Mucosa of gallbladder (tissue), 1 donor: ENCODE results near the gene ZBTB24. TPM values are rescaled to one million over a fixed set of nuclear protein-coding genes. Genes with fewer than 3 reads are reported as not detected.

Experiments
- DNase-seq: peaks from one replicate; pipeline ENCODE4 v3.0.0-alpha.2; 2020; ENCODE audit warnings: low spot score
- total RNA-seq: library from RNA; stranded (reverse); gene quantifications from one replicate; pipeline ENCODE4 v1.2.1, GENCODE V29; 2021
- donor health status: DM: no; HTN: no; CAD: no.

The ZBTB24 gene
- total RNA-seq, 1 donor from 2014 or later, result 5.3 TPM

DNA sequence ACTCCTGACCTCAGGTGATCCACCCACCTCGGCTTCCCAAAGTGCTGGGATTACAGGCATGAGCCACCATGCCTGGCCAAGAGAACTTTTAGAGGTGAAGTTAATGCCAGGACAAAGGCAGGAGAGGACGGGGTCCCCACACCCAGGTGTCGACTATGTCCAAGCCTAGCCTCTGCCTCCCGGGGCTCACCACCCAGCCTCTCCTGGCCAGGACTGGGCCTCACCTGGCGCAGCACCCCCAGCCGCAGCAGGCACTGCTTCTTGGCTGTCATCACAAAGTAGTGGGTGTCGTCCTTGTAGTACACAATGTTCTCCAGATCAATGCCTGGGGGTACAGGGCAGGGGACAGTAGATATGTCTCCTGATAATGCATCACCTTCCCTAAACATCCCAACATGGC, 31.6 kb downstream of the ZBTB24 start:
- no peak for DNase-seq

DNA sequence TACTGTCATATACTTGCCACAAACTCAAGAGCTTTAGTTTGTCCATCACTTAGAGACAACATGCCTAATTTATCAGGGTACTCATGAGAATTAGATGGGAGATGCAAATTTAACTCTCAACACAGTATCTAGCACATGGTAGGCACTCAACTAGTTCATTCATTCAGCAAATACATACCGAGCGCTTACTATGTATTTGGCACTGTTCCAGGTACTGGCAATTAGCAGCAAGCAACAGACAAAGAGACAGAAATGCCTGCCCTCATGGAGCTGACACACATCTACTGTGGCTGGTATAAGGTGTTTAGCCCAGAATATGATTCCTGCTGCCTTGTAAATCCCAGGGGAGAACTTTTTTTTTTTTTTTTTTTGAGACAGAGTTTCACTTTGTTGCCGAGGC, 32.2 kb downstream of the ZBTB24 start:
- no peak for DNase-seq

DNA sequence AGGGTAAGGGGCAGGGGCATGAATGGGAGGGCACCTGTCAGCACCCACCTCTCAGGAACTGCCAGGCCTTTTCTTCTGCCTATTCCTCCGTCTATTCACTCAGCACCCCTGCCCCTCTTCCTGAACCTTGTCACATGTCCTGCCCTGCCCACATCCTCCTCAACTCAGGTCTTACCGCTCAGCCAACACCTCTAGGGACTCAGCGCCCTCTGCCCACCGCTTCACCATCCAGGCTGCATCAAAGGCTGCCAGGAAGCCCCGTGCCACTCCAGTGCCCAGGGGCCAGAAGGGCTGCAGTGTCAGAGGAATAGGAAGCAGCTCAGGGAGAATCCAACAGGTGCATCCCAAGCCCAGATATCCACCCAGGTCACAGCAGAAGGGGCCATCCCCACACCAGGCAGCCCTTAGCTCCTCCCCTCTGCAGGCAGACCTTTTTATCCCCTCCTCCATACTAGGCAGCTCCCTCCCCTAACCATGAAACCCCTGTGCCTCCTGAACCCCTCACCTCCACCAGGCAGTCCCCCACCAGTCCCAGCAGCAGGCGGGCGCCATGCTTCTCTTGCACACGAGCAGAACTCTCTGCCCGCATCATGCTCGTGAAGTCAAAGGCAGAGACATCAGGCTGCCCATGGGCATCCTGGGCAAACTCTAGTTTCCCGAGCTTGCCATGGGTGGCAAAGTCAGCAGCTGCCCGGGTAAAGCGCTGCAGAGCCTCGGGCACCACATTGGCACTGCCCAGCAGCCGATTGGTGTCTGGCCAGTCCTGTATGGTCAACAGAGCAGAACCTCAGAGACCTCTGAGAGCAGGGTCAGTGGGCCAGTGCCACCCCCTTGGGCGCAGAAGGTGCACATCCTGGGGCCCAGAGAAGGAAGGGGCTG, 33.0 kb downstream of the ZBTB24 start:
- DNase-seq, result no peak

DNA sequence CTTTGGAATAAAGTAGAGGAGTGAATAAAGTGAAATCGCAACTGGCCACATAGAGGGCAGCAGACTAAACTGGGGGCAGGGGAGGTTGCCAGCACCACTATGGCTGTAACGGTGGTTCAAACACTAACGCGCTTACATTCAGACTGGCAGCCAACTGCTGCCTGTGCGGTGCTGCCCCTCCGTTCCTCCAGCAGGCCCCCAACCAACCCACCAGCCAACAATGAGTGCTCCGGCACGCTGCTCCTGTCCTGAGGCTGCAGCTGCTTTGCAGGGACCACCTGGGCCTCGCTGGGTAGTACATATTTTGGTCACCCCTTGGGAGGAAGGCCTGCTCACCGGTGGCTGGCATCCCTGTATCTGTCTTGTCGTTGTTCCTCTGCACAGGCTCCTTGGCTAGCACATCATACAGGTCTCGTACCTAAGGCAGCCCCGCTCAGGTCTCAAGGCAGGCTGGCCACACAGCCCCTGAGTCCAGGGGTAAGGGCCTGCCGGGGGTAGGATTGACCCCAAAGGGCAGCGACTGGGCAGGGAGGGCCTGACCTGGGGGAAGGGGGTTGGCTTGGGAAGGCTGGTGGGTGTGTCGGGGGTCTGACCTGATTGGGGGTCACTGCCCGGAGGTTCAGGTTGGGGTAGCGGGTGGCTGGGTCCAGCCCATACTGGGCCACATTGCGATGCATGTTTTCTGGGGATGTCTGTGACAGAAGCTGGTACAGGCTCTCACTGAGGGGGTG, 33.8 kb downstream of the ZBTB24 start:
- no peak for DNase-seq

DNA sequence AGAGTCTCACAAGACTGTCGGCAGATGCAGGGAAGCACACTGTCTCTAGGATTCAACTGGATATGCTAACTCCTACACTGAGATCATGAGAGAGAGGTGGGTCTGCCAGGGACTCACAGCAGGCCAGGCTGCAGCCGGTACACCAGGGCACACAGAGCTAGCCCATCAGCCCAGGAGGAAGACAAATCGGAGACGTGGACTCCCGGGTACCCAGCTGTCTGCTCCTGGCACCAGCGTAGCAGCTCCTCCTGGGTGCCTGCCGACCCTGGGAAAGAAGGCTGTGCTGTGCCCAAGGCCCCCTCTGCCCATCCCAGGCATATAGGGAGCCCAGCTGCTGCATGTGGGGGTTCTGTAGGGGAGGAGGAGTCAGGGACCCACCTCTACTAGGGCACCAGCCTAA, 34.4 kb downstream of the ZBTB24 start:
- DNase-seq, result no peak

DNA sequence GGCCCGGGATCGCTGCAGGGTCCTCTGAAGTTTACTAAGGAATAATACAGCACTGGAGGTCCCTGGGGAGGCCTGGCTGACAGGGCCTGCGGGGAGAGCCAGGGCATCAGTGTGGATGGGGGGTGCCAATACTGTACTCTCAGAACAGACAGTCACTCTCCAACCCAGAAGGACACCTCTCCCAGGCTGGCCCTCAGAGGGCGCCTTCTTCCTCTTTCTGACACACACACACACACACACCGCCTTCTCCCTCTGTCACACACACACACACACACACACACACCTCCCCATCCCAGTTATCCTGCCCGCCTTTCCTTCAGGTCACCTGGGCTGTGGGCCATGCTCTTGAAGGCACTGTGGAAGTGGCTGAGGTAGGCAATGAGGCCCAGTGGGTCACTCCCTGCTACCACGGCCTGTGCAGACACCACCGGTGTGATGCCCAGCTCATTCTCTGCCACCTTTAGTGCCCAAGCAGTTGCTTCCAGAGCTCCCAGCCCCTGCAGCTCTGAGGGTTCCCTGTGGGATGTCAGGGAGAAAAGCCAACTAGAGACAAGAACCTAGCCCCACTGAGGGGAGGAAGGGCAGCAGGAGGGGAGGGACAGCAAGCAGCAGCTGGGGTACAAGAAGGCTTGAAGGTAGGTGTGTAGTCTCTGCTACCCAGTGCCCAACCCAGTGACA, 35.0 kb downstream of the ZBTB24 start:
- DNase-seq, result no peak

DNA sequence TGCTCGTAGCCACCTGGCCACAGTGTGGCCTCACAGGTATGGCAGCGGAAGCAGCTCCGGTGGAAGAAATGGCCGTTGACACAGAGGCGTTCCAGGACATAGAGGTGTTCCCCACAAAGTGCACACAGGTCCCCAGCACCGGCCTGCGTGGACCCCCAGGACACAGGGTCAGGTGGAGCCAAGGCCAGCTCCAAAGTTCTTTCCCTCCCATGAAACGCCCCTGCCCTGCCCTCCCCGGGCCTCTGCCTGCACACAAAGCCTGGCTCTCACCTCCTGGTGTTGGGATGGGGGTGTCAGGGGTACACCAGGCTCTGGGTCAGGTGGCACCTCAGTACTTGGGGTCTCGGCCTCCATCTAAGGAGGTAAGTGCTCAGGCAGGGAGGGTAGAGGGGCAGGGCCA, 35.9 kb downstream of the ZBTB24 start:
- no peak for DNase-seq

DNA sequence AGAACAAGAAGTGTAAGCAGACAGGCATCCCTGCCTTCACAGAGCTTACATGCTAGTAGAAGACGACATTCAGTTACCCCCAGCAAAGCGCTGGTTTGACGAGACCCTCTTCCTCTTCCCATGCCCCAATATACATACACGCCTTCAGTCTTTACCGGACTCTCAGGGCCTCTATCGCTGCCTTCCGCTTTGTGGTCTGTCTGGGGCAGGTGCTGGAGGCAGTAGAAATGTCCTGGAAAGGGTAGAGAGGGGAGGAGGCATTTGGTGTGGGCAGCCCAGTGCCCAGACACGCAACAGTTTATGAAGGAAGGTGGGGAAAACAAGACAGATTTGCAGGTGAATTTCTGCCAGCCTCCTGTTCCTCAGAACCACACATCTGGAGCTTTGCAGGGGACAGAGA, 36.5 kb downstream of the ZBTB24 start:
- no peak for DNase-seq

DNA sequence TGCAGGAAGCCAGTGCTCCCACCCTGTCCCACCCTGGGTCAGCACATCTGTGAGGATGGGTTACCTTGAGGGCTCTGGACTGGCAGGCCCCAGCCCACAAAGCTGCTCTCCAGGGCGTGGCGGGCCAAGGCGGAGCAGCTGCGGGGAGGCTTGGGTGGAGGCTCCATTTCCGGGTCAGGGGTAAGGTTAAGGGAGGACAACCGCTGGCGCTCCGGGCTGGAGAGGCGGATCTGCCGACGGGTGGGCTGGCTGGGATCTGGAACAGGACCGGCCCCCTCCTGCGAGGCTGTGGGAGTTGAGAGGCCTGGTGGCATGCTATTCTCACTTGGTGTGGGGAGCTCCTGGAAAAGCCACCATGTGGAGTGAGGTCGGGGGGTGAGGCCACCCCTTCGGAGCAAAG, 36.9 kb downstream of the ZBTB24 start:
- DNase-seq, result no peak

DNA sequence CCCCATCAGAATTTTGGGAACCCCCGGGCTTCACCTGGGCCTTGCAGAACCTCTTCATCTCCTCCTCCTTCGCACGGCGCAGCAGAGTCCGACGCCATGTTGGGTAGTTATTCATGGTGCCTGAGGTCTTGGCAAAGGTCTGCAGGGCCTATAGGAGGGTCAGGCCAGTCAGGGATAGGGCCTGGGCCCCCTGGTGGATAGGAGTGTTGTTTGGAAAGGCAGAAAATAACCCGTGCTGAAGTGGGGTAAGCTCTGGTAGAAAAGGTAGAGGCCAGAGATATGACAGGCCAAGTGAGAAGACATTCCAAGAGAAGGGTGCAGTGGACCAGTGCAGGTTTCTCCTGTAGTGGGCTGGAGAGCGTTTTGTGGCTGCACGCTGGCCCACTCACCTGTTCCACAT, 37.6 kb downstream of the ZBTB24 start:
- no peak for DNase-seq

DNA sequence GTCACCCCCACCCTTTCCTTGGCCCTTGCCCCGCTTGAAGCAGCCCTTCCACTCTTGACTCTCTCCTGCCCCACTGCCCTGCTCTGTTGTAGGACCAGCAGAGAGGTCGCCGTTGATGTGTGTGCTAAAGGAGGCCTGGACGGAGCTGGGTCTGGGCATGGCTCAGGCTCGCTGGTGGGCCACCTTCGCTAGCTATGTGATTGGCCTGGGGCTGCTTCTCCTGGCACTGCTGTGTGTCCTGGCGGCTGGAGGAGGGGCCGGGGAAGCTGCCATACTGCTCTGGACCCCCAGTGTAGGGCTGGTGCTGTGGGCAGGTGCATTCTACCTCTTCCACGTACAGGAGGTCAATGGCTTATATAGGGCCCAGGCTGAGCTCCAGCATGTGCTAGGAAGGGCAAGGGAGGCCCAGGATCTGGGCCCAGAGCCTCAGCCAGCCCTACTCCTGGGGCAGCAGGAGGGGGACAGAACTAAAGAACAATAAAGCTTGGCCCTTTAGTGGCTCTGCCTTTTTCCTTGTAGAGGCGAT, 39.5 kb downstream of the ZBTB24 start:
- no peak for DNase-seq

DNA sequence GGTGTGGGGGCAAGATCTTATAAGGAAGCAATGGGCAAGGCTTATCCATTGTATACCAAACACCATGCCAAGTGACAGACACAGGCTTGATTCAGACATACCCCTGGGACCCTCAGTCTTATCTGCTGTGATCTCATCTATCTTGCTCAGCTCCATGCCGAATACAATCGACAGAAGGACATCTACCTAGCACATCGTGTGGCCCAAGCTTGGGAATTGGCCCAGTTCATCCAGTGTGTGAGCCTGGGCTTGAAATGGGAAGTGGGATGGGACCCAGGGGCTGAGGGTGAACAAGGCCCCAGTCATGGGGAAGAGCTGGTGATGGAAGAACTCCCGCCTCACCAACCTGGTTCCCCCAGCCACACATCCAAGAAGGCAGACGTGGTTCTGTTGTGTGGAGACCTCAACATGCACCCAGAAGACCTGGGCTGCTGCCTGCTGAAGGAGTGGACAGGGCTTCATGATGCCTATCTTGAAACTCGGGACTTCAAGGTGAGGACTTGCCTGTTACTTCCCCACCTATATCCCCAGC, 40.6 kb downstream of the ZBTB24 start:
- DNase-seq, result no peak

DNA sequence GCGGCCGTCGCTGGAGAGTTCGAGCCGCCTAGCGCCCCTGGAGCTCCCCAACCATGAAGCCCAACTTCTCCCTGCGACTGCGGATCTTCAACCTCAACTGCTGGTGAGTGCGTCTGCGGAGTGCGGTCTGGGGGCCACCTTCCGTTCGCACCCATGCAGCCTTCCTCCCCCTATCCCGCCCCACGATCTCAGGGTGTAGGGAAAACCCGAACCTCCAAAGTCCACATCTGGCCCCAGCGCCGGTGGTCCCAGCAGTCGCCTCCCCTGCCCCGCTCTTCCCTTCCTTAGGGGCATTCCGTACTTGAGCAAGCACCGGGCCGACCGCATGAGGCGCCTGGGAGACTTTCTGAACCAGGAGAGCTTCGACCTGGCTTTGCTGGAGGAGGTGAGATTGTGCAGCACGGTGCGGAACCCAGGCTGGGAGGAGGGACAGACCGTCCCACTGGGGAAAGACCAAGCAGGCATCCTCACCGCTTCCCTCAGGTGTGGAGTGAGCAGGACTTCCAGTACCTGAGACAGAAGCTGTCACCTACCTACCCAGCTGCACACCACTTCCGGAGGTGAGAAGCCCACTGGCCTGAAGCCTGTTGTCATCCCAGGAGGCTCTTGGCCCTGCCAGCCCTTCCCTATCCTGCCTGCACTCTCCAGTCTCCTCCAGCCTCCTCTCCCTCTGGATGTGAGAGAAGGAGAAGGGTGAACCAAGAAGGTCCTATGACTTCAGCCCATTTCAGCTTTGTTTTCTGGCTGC, 41.8 kb downstream of the ZBTB24 start:
- no peak for DNase-seq

DNA sequence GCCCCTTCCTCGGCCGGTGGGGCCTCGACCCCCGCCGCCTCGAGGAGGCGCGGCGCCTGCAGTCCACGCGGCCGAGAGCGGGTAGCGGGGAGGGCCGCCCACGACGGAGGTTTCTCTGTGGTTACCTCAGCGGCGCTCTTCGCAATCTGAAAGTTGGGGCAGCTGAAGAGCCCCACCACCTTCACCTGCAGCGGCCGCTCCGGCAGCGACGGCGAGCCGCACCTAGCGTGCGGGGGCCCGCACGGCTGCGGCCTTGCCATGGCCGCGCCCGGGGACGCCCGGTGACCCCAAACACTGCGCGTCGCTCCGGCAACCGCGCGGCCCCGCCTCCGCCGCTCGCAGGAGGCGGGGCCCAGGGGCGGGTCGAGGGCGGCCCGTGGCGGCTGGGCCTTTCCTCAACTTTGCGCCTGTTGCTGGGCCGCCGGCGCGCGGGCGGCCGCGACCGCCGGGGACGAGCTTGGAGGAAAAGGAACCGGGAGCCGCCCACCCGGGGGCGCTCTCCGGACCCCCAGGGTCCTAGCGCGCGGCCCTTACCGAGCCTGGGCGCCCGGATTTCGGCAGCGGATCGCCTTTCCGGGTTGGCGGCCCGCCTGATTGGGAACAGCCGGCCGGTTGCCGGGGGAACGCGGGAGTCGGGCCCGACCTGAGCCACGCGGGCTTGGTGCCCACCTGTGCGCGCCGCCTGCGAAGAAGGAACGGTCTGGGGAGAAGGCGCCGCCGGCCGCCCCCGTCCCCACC, 42.5 kb downstream of the ZBTB24 start, which contains the start of the genes PPIL6 and SMPD2:
Gene PPIL6 (minus strand): TSS at position 298 of the 738 bp plus-strand sequence. CDS start 38 bp downstream, at position 260.
Gene SMPD2 (plus strand): TSS at position 394 of the 738 bp plus-strand sequence. CDS start 398 bp downstream, outside the sequence.
- peak; percentile 90 for DNase-seq

DNA sequence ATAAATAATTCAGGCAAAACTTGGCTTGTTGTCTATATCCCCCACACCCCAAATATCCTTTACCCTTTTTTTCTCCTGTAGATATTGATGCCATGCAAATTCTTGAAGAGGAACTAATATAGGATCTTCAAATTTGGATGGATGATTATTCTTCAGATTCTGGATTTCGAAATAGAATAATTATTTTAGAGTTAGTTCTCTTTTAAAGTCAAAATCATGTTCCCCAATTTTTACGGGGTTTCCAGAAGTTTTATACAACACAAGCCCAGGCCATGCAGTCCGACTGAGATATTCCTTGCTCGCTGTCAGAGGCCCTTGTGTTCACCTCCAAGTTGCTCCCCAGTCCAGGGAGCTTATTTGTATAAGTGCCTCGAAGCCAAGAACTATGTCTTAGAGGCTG, 47.0 kb downstream of the ZBTB24 start:
- DNase-seq, result no peak

DNA sequence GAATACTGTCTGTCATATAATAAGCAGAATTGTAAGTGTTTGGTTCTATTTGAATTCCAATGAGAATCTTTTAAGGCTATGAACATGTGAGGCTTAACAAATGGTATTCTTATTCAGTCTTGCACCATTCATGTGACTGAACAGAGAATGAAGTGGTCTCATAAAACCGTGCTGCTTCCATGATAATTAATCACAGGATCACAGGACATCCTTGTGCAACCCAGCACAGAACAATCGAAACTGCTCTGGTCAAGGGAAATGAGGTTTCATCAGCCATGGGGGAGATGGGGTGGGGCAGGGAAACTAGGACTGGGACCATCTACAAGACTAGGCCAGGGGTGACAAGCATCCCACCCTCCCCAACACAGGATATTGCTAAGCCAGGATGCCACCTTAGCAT, 48.6 kb downstream of the ZBTB24 start:
- no peak for DNase-seq

DNA sequence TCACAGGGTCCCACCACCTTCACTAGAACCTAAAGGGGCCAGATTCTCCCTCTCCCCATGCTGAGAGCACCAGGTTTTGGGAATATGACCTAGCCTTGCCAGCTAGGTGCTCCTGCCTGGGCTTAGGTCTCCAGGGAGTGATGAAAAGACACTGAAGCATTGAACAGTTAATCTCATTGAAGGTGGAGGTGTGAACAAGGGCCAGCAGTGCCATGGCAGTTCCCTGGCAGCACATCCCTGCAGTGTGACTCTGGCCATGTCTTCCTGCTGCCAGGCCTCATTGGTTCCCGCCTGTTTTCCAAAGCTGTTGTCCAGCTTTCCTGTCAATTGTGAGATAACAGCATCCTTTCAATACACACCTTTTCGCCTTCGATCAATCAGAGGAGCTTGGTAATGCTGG, 53.5 kb downstream of the ZBTB24 start:
- DNase-seq, result no peak

DNA sequence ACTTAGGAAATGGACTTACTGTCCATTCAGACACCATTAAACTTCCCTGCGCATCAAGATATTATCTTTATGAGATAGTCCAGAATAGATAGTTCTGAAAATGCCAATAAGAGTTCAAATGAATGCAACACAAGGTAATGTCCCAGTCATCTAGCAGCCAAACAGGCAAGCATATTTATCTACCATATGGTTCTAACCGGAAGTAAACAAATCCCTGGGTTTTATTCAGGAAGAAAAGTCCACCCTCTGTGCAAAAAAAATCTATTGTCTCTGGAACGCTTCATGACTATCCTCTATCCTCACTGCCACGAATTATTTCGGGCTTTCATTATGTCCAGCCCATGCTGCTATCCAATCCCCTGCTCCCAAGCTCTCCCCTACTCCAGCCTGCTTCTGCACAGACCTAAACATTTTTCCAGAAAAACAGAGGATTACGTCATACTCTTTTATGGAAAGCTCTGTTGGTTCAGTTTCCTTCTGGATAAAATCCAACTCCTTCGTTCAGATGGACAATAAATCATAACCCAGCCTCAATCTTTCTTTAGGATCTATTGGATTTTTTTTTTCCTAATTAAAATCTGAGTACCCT, 54.0 kb downstream of the ZBTB24 start:
- DNase-seq, result no peak

DNA sequence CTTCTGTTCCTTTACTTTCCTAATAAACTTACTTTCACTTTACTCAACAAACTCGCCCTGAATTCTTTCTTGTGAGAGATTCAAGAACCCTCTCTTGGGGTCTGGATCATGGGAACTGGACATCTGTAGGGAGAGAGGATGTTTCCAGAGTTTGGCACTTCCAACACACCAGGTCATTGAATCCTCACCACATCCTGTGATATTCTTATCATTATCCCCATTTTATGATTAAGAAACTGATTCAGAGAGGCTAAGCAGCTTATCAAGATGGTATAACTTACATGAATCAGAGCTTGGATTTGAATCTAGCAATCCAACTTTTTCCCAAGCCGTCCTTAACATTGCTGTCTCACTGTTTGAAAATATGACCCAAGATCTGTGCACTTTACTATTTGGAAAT, 58.1 kb downstream of the ZBTB24 start:
- DNase-seq, result no peak

DNA sequence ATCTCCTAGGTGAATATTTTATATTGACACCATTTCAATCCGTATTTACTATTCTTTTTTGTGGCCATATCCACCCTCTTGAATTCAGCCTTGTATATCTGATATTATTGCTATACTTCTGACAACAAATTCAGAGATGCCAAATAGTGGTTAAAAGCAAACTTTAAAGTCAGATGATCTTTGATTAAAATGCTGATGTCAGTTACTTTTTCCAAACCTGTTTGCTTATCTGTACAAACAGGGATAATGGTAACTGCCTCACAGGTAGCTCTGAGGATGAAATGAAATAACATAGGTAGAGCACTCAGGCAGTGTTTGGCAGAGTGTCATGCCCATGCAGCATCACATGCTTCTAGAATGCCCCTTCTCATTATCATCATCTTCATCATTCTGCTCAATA, 61.8 kb downstream of the ZBTB24 start:
- DNase-seq, result no peak
